HL-60 (cell line): ENCODE measurements around the gene SNTG2.

Experiments used
- CTCF ChIP-seq: IDR thresholded peaks from one replicate; pipeline ENCODE4 v1.5.1; 2011; ENCODE audit warnings: low read length, control low read depth, inconsistent platforms; ENCODE audit not compliant: insufficient read depth
- GABPA ChIP-seq: IDR thresholded peaks from 2 replicates; pipeline ENCODE4 v1.6.1; 2012; ENCODE audit warnings: low read depth
- POLR2AphosphoS5 ChIP-seq: IDR thresholded peaks from 2 replicates; pipeline ENCODE4 v1.6.1; 2012; ENCODE audit warnings: low read depth
- REST ChIP-seq: IDR thresholded peaks from 2 replicates; pipeline ENCODE4 v1.6.1; 2012; ENCODE audit warnings: low read depth; ENCODE audit not compliant: insufficient replicate concordance
- SPI1 ChIP-seq: IDR thresholded peaks from 2 replicates; pipeline ENCODE4 v1.6.1; 2012; ENCODE audit warnings: low read depth, mild to moderate bottlenecking, borderline replicate concordance

GRCh38 chr2:1318366-1319009, 367.8 kb downstream of the SNTG2 start:
- TF ChIP-seq CTCF (no peak), POLR2AphosphoS5 (no peak), REST (no peak), GABPA (no peak), SPI1 (no peak)
